NCI-H510A treated with DMSO at 0.1 percent for 48 hours (cell line): Measurements from ENCODE around the gene CSNK1G3.

ENCODE experiments used
- DNase-seq: peaks from one replicate; lab custom pipeline; 2025; lab: John Stamatoyannopoulos, UW

The CSNK1G3 gene

DNA sequence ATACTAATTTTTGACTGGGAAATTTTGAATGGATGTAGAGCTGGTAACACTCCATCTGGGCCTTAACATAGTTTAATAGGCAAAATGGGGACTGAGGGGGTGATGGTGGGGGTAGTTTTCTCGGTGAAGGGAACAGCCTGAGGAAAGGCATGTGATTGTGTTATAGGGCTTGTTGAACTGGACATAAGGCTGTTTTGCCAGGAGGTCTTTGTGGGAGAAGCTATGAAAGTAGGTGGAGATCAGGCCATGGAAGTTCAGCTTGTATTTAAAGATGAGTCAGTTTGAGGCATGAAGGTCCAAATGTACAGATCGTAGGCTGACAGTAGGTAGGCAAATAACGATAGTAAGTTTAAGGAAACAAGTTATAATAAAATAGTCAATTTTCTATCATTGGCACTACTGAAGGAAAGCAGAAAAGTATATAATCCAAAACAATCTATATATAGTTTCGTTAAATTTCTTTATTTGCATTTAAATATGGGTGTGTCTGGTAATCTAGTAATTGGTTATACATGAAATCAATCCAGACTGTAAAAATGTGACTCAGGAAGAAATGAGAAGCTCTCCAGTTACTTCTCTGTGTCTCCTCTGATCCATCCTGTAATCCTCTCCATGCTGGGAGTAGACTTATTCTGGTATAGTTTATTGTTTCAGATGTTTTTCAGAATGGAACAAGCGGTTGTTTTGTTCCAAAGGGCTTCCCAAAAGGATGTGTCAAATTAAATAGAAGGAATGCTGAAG lies 2.8 kb downstream of the CSNK1G3 start:
- no peak for DNase-seq

DNA sequence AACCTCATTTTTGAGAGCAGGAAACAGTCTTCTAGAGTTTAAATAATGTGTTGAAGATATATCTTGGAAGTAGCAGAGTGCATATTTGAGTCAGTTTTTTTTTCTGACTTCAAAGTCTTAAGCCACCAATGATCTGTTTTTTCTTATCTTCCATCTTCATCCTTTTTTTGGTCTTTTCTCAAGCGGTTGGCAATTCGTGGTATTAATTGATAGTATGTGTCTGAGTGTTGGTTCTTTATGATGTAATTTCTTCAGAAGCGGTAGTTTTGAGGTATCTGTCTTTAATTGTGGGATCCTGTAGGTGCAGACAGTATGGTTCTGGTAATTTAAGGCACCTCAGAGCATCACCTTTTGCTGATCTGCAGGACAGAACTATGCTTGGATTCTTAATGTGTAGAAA lies 3.9 kb downstream of the CSNK1G3 start:
- no peak for DNase-seq

DNA sequence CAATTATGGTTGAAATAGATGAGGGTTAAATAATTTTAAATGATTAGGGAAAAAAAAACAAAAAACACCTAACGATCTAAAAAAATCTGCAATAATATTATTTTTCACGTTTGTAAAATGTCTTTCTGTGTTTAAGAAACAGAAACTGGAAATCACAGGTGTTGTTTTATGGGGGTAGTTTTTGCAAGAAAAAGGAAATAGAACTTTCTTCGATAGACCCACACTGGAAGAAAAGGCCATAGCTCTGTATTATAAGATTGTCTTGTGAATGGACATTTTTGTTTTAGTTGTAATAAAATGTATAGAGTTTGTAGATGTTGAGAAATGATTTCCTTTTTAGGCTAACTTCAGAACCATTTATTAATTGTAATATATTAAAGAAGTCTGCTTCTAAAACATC lies 5.5 kb downstream of the CSNK1G3 start:
- no peak for DNase-seq

DNA sequence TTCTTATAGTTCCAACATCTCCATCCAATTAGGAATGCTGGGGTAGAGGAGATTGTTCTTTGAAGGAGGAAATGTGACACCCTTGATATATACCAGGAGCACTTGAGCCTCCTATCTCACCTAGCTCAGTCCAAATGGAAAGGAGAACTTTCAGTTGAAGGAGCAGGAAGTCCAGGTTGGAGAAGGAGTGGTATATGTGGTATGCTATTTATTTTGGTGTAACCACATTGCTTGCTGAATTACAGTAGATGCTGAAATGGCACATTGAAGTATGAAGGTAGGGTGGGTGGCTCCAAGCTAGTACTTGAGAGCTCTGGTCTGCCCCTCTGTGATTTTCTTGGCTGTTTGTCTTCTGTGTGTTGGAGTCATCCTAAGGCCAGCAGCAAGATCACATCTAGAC lies 6.1 kb downstream of the CSNK1G3 start:
- DNase-seq = no peak

DNA sequence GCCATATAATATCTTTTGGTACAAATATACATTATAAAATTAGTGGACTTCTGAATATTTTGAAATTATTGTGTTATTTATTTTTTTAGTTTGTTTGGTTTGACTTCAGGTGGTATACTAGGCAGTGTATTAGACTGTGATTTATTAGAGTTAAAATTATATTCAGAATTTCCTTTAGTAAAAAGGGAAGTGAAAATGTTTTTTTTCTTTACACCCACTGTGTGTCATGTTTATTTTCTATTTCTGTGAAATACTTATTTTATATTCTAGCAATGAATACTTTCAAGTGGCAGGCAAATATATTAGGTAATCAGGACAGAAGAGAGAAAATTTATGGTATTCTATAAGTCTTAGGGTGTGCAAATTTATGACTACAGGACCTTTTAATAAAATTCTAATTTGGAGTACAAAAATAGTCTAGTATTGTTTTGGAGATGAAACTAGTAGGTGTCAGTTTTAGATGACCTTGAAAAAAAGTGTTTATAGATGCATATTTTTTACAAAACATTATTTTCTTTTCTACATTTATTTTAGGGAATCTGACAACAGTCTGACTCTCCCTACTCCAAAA lies 8.8 kb downstream of the CSNK1G3 start:
- DNase-seq = no peak

DNA sequence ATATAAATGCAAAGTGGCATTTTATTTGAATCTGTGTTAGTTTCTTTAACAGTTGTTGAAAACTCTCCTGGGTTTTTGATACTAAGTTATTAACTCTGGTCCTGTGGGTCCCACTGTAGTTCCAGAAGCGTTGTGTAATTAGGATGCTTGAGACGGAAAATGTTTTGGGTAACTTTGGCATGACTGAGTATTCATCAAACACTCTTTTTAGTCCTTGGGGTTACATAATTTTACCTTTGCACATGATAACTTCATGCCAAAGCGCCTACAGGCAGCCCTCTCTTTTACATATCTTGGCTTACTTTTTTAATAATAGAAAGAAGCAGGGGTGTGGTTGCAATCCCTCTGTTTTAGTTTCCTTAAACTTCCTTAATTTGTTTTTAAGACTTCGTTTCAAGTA lies 12.2 kb downstream of the CSNK1G3 start:
- no peak for DNase-seq

DNA sequence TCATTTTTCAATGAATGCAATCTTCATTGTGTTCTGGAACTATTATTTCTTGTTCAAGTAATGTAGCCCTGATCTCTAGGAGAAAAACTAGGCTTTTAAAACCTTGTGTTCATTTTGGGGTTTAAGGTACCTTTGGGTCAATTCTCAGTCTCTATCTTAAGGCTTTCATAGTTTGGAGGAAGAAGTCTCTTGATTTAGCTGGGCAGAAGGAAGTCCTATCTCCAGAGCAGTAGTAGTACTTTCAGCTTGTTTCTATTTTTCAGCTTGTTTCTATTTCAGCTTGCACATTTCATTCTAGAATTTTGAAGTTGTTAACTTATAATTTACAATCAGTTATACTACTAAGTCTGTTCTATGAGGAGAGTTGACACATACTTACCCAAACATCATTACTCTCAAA lies 15.2 kb downstream of the CSNK1G3 start:
- no peak for DNase-seq

DNA sequence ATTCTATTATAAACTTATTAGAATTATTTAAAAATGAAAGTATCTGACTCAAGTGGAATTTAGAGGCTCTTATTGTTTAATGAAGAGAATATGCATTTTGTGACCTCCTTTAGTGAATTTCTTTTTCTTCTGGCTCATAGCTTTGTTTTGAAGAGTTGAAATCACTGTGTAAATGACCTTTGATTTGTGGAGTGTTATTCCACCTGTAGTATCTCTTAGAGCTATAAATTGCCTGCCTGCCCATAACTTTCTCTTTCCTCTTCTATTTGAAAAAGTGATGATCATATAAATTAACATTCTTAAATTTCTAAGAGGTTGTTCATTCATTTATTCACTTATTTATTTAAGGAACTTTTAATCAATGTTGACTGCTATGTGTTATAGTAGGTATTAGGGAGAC lies 16.1 kb downstream of the CSNK1G3 start:
- no peak for DNase-seq

DNA sequence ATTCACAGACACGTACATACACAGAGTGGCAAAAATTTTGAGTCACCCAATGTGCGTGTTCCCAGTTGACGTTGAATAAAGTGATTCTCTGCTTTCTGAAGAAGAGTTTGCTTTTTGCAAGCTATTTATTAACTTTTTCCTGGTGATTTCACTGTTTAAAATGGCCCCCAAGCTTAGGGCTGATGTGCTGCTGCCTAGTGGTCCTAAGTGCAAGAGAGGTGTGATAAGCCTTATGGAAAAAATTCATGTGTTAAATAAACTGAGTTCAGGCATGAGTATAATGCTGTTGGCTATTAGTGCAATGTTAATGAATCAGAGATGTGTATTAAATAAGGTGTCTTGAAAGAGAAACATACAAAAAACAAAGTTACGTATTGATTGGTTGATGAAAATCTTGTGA lies 16.9 kb downstream of the CSNK1G3 start:
- DNase-seq = no peak

DNA sequence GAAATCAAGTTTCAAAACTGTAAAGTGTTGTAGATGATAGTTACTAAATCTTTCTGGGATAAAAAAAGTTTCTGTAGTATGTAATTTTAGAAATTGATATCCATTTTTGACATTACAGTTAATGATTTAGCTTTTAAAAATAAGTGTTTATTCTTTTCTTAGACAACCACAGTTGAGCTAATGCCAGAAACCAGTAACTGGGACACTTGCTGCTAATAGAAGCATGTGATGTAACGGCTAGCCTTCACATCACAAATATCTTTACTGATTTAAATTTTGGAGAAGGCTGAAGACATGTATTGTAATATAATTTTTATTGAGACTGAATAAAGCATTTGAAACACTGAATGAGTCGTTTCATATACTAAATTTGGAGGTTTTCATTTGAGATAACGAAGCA lies 18.8 kb downstream of the CSNK1G3 start:
- DNase-seq = no peak

DNA sequence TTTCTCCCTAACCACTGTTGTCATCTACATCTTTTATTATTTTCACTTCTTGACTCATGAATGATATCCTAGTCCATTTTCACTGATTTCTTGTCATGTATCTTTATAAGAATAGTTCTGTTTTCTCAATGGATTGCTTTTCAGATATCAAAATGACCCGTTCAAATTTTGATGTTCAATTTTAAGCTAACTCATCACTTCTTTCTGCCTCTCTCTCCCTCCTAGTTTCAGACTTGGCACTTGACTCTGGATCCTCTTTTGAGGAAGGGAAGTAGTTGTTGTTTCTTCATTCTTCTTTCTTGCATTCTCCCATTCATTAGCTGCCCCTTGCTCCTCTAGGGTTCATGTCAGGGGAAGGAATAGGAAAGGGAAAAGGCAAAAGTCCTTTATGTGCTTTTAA lies 23.7 kb downstream of the CSNK1G3 start:
- DNase-seq = no peak

DNA sequence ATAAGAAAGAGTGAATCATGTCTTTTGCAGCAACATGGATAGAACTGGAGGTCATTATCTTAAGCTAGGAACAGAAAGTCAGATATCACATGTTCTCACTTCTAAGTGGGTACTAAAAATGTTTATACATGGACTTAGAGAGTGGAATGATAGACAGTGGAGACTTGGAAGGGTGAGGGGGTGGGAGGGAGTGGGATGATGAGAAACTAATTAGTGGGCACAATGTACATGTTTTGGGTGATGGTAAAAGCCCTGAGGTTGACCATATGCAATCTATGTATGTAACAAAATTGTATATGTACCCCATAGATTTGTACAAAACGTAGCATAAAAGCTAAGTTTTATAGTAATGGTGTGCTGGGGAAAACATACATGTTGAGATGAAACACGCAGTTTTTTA lies 25.3 kb downstream of the CSNK1G3 start:
- no peak for DNase-seq

DNA sequence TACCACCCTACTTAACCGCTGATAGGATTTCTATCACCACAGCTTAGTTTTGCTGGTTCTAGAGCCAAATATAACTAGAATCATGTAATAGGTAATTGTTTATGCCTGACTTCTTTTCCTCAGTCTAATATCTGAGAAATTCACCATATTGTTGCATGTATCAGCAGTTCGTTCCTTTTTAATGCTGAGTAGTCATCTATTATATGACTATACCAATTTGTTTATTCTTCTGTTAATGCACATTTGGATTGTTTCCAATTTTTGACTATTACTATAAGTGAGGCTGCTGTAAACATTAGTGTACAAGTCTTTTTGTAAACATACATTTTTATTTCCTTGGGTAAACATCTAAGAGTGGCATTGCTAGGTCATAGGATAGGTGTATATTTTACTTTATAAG lies 25.9 kb downstream of the CSNK1G3 start:
- no peak for DNase-seq

DNA sequence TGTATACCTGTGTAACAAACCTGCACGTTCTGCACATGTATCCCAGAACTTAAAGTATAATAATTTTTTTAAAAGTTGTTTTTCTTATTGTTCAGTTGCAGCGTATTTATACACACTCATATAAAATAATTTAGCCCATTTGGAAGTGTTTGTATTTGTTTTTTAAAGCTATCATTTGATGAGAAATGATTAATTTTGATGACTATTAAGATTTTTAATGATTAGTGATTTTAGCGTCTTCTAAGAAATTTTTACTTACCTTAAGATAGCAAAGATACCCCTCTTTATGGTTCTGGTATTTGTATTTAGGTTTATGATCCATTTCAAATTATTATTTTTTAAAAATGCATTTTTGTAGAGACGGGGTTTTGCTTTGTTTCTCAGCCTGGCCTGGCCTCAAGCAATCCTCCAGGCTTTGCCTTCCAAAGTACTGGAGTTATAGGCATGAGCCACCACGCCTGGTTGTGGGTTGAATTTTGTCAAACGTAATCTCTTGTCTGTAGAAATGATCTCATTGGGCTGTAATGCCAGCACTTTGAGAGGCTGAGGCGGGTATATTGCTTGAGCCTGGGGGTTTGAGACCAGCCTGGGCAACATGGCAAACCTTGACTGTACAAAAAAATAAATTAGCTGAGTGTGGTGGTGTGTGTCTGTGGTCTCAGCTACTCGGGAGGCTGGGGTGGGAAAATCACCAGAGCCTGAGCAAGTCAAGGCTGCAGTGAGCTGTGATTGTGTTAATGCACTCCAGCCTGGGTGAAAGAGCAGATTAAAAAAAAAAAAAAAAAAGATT lies 26.9 kb downstream of the CSNK1G3 start:
- DNase-seq = no peak

DNA sequence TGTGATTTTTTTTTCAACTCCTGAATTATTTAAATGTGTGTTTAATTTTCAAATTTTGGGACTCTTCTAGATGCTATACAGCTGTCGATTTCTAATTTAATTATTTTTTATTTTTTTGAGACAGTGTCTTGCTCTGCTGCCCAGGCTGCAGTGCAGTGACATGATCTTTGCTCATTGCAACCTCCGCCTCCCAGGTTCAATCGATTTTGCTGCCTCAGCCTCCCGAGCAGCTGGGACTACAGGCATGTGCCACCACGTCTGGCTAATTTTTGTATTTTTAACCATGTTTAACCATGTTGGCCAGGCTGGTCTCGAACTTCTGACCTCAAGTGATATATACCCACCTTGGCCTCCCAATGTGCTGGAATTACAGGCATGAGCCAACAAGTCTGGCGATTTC lies 28.6 kb downstream of the CSNK1G3 start:
- DNase-seq = no peak

DNA sequence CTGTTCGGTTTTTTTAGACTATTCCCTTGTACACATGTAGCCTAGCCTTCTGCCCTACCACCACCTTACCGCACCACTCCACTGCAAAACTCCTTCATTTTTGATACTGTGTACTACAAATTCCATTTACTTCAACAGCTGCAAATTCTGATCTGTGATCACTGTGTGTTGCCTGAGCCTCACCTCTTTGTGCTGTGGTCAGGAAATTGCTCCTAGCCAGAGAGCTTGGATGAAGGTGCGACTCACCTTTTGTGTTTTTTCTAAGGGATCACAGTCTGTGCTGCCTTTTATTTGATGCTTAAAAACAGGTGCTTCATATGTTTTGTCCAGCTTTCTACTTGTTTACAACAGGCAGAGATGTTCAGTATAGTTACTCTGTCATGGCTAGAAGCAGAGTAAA lies 31.5 kb downstream of the CSNK1G3 start:
- DNase-seq = peak; percentile 6

DNA sequence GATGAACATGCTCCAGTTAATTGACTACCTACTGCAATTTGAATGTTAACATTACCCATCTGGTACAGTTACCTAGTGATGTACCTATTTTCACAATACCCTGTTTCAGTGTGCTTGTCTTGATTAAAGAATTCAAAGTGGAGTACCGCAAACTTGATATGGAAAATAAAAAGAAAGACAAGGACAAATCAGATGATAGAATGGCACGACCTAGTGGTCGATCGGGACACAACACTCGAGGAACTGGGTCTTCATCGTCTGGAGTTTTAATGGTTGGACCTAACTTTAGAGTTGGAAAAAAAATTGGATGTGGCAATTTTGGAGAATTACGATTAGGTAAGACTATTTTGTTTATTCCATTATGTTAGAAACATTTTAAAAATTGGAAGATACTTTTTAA lies 33.5 kb downstream of the CSNK1G3 start:
- DNase-seq = no peak

DNA sequence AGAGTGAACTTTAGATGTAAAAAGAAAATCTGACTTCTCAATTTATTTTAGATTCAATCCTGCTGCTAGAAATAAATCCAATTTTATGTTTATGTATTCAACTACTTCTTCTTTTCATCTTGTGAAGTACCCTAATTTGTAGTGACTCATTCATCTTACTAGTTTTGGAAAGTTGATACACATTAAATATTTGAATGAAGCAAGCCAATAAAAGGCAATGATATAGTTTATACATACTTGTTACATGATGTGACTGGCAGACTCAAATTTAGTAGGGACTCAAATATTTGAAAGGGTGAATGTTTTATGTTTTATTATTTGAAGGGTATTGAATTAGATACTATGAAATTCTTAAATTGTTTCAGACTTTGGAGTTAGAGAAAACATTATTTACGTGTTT lies 34.7 kb downstream of the CSNK1G3 start:
- DNase-seq = no peak

DNA sequence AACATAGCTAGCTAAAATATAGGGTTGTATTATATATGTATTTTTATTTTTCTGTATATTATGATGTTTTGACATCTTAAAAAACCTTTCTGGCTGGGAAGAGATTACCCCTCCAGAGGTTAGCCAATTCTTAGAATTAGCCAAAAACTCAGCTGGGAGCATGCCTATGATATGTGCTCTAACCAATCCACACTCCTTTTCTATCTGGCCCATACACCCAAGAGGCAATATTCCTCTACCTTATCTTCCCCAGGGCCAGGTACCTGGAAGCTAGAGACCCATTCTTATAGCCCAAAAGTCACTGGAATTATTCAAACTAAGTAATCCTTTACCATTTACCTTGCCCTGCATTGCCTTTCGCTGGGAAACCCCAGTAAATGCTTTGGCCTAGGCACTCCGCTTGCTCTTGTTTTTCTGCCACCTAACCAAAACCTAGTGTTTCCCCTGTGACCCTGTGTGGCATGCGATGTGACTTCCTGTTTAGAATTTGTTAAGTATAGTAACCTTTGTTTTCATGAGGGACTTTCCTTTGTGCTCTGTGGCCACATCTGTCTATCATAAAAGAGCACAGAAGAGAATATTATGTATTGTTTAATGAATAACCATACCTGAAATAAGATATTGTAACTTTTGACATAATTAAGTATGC lies 37.4 kb downstream of the CSNK1G3 start:
- no peak for DNase-seq

DNA sequence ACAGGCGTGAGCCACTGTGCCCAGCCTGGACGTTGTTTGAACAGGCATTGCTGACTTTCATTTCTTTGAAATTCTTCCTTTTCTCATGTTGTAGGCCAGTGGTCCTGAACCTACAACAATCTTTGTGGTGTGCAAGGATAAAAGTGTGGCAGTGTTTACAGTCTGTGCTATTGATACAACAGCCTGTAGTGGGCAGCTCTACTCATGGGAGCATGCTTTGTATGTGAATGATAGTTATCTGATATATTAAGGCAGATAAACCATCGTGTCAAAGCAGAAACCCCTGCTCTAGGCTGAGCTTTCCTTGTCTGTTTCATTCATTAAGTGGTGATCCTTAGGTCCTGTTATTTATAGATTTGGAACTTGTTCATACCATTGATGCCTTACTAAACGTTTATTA lies 42.6 kb downstream of the CSNK1G3 start:
- DNase-seq = no peak

DNA sequence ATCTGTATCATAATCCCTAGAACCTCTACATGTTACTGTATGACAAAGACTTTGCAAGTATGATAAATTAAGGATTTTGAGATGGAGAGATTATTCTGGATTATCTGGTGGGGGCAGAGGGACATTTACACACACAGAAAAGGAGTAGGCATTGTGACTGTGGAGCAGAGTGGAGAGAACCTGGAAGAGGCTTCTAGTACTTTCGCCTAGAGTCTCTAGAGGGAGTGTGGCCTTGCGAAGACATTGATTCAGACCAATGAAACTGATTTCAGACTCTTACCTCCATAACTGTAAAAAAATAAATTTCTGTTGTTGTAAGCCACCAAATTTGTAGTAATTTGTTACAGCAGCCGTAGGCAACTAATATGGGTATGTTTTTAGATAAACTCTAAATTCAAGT lies 45.9 kb downstream of the CSNK1G3 start:
- no peak for DNase-seq

DNA sequence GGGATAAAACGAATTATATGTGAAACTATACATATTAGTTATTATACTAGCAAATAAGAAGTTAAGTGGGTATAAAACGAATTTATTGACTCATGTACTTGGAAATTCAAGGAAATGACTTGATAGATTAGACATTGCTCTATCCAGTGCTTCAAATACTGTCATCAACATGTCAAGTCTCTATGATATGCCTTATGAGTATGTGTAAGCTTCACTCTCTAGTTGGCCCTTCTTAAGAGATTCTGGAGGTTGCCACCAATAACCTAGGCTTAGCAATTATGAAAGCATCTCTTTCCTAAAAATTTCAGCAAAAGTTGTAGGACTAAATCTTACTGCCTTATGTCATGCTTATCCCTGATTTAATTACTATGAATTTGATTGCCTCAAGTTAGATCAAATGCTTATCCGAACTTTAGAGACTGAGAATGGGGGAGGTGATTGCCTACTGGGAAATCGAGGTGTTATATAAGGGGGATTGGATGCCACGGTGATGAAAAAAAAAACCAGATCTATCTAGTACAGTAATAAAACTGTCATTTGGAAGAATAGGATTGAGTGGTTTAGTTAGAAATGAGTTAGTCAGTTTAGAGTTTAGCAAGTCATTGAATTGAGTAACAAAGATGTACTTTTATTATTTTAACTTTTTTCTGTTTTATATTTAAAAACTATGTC lies 46.9 kb downstream of the CSNK1G3 start:
- DNase-seq = no peak

DNA sequence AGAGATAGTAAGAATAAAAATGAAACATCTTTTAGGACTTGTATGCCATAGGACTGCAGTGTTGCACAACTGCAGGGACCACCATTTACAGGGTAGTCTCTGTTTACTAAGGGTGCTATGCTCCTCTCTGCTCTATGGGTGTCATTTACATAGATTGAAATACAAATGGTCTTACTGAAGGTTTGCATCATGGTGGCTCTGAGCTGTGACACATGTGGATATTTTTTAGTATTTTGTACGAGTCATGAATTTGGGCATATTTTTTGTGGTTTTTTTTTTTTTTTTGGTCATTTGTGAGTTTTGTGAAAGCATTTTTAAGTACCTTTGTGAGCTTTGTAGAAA lies 47.4 kb downstream of the CSNK1G3 start:
- no peak for DNase-seq
